ENCODE measurements around the gene EIF4G1.
"Not testable (repeated sequence)": the region's sequence is repeated elsewhere in the genome, so short reads cannot be mapped to it uniquely, and the experiment has no call there.

EIF4G1 gene

GRCh38 chr3:184335661-184336546 lies 21.5 kb downstream of the EIF4G1 start:
- peak; percentile 69 for DNase-seq (ENCODE audit: low read depth)

DNA sequence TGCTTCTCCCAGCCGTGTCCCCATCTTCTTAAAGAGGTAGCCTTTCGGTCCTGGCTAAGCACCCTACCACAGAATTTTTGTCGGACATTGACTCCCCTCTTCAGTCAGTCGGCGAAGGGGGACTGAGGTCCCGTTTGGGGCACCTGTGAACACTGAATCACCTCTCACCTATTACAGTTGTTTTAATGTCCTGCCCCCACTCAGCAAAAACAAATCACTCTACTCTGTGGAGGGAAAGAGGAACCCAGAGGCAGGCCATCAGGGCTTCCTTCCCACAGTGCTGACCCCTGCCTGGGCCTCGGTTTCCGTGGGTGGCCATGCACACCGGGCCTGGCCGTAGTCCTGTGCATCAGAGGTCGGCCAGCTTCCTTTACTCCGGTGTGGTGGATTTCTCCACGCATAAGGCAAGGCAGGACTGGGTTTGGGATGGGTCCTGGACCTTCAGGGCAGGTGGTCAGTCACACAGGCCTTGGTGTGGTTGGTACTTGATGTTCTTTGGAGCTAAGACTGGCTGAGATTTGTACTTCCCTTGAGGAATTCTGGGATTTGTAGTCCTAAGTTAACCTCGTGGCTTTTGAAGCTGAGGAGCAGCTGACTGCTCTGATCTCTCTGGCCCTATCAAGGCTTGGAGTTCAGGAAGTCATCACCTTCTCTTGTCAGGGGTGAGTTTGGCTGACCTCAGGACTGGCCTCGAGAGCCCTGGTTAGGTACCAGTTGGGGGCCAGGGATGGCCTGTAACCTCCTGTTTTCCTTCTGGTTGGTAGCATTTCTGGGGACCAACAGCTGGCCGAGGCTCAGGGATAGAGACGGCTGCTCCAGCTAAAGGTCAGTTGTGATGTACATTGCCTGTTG lies 22.4 kb downstream of the EIF4G1 start:
- DNase-seq (ENCODE audit: low read depth) = no peak

DNA sequence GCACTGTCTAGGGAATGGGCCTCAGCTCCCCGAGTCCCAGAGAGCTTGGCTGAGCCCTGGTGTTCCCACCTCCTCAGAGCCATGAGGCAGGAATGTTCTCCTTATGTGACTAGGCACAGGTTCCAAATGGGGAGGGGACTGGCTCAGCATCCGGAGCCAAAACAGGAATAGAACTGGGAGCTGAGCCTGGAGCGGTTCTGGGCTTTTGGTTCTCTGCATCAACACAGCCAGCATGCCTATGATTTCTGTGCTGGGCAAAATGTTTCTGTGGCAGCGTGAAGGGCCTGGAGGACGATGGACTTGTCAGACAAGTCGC lies 23.0 kb downstream of the EIF4G1 start, which contains the start of gene FAM131A:
FAM131A (plus strand) TSS at position 202 of the 316 bp plus-strand sequence; CDS start at position 233, 31 bp downstream.
- DNase-seq (ENCODE audit: low read depth) = no peak

GRCh38 chr3:184337981-184338380 lies 23.6 kb downstream of the EIF4G1 start:
- no peak for DNase-seq (ENCODE audit: low read depth)

DNA sequence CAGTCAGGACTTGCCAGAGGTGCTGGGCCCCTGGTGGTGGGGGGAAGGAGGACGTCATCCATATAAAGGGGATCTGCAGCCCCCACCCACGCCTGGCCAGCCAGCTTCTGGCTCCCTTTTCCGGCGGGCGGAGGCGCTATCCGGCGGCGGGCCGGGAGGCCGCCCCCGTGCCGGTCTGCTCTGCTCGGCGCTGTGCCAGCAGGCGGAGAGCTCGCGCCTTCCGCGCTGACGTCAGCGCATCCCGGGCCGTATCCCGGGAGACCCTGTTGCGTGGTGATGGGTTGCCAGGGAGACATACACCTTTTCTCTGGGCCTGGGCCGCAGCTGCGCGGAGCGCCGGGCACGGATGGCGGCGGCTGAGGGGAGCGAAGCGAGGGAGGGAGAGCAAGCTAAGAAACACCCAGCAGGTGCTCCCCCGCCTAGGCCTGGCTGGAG lies 24.1 kb downstream of the EIF4G1 start:
- DNase-seq (ENCODE audit: low read depth) = no peak

DNA sequence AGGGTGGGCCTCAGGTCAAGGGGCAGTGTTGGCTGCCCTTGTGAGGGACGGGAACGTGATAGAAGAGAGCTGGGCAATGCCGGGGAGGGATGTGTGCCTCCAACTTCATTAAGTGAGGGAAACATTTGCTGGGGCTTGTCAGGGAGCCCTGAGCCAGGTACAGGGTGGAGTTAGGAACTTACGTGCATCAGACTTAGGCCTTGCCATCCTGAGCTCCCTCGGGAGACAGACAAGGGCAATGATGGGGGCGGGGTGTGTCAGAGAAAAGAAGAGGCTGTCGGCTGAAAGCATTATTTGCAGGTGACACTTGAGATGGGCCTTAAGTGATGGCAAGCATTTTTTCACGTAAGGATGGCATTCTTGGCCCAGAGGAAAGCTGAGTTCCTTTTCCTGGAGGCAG lies 24.6 kb downstream of the EIF4G1 start:
- no peak for DNase-seq (ENCODE audit: low read depth)

DNA sequence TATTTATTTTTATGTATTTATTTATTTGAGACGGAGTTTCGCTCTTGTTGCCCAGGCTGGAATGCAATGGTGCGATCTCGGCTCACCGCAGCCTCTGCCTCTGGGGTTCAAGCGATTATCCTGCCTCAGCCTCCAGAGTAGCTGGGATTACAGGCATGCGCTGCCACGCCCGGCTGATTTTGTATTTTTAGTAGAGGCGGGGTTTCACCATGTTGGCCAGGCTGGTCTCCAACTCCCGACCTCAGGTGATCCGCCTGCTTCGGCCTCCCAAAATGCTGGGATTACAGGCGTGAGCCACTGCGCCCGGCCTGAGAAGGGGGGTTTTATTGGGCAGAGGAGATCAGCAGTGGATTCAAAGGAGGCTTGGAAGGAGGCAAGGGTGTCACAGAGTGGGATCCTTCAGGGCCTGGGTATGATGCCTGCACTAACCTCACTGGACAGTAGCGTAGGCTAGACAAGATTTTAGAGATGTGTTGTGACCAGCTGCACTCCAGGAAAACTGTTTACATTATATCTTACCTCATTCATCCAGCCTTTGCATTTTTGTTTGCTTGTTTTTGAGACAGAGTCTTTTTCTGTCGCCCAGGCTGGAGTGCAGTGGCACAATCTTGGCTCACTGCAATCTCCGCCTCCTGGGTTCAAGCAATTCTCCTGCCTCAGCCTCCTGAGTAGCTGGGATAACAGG lies 25.2 kb downstream of the EIF4G1 start:
- not testable (repeated sequence) for DNase-seq (ENCODE audit: low read depth)

- DNase-seq (ENCODE audit: low read depth) = no peak
These were observed 27.5 kb downstream of the EIF4G1 start for GRCh38 chr3:184341925-184342324.

GRCh38 chr3:184343200-184343876 lies 28.9 kb downstream of the EIF4G1 start:
- no peak for DNase-seq (ENCODE audit: low read depth)

DNA sequence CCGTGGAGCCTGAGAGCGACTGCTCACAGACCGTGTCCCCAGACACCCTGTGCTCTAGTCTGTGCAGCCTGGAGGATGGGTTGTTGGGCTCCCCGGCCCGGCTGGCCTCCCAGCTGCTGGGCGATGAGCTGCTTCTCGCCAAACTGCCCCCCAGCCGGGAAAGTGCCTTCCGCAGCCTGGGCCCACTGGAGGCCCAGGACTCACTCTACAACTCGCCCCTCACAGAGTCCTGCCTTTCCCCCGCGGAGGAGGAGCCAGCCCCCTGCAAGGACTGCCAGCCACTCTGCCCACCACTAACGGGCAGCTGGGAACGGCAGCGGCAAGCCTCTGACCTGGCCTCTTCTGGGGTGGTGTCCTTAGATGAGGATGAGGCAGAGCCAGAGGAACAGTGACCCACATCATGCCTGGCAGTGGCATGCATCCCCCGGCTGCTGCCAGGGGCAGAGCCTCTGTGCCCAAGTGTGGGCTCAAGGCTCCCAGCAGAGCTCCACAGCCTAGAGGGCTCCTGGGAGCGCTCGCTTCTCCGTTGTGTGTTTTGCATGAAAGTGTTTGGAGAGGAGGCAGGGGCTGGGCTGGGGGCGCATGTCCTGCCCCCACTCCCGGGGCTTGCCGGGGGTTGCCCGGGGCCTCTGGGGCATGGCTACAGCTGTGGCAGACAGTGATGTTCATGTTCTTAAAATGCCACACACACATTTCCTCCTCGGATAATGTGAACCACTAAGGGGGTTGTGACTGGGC lies 30.3 kb downstream of the EIF4G1 start:
- no peak for DNase-seq (ENCODE audit: low read depth)

DNA sequence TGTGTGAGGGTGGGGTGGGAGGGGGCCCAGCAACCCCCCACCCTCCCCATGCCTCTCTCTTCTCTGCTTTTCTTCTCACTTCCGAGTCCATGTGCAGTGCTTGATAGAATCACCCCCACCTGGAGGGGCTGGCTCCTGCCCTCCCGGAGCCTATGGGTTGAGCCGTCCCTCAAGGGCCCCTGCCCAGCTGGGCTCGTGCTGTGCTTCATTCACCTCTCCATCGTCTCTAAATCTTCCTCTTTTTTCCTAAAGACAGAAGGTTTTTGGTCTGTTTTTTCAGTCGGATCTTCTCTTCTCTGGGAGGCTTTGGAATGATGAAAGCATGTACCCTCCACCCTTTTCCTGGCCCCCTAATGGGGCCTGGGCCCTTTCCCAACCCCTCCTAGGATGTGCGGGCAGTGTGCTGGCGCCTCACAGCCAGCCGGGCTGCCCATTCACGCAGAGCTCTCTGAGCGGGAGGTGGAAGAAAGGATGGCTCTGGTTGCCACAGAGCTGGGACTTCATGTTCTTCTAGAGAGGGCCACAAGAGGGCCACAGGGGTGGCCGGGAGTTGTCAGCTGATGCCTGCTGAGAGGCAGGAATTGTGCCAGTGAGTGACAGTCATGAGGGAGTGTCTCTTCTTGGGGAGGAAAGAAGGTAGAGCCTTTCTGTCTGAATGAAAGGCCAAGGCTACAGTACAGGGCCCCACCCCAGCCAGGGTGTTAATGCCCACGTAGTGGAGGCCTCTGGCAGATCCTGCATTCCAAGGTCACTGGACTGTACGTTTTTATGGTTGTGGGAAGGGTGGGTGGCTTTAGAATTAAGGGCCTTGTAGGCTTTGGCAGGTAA lies 31.1 kb downstream of the EIF4G1 start:
- no peak for DNase-seq (ENCODE audit: low read depth)

GRCh38 chr3:184346480-184347190 lies 32.2 kb downstream of the EIF4G1 start:
- no peak for DNase-seq (ENCODE audit: low read depth)

- no peak for DNase-seq (ENCODE audit: low read depth)
These were observed 33.1 kb downstream of the EIF4G1 start for GRCh38 chr3:184347321-184348056.

GRCh38 chr3:184348057-184348382 lies 33.6 kb downstream of the EIF4G1 start:
- DNase-seq (ENCODE audit: low read depth) = no peak

DNA sequence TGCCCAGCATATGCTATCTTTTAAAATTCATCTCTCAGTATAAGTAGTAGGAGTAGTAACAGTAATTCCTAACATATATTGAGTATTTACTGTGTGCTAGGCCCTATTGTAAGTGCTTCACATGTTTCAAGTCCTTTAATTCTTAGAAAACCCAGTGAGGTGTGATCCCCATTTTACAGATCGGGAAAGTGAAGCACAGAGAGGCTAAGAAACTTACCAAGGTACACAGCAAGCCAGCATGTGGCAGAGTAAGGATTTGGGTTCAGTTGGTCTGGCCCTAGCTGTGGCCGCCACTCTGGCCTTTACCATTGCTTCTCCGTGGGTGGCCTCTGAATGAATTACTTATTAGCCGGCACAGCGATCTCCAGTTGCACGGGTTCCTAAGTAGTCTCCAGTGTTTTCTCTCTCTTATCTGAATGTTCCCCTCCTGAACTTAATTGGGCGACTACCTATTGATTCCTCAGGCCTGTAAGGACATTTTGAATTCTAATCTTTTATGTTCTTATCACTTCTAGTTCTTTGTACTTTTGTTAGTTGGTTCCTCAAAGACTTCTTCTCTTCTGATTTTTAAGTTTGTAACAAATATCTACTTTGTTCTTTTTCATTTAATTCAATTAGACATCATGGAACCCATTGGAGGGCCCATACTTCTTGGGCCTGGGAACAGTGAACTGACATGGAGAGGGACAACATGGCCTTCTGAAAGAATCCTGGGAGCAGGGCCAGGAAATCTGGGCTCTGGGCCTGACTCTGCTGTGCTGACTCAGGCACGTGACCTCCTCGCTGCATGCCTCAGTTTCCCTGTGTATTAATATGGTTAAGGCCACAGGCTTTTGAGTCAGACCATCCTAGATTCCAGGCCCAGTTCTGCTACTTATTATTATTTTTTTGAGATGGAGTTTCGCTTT lies 35.4 kb downstream of the EIF4G1 start:
- DNase-seq (ENCODE audit: low read depth) = no peak

DNA sequence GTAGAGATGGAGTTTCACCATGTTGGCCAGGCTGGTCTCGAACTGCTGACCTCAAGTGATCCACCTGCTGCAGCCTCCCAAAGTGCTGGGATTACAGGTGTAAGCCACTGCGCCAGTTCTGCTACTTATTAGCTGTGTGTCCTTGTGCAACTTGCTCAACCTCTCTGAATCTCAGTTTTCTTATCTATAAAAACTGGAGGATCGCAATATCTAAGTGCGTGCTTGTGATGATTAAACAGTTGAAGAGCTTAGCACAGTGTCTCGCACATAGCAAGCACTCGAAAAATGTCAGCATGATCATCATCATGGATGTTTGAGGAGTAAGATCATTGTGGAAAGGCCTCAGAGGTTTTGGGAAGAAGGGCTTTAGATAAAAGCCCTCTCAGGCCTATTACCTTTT lies 36.2 kb downstream of the EIF4G1 start:
- DNase-seq (ENCODE audit: low read depth) = no peak

- DNase-seq (ENCODE audit: low read depth) = no peak
These were observed 37.2 kb downstream of the EIF4G1 start for GRCh38 chr3:184351511-184352148.
